Measurements from ENCODE around the gene CHAF1B. TPM values are rescaled to one million over a fixed set of nuclear protein-coding genes. Genes with fewer than 3 reads are reported as not detected.

CHAF1B gene
- total and polyA plus RNA-seq, 3 donors from 2014 or later, result 5.2 to 6.5 (median 6.2) TPM

GRCh38 chr21:36454093-36454531 lies 68.9 kb downstream of the CHAF1B start:
- Histone ChIP-seq H3K27me3 (no peaks in the 10 kb centered on the region), H3K4me3 (no peak overlapping the region), H3K4me1 (peaks cover 19% of the 10 kb centered on the region), H3K9me3 (no peaks in the 10 kb centered on the region), H3K36me3 (ENCODE audit: low read depth, missing control alignments) (no peaks in the 10 kb centered on the region), H3K27ac (no peak overlapping the region)
- TF ChIP-seq CTCF (IDR thresholded peaks at IDR 0.05), result no peak
- no peak for TF ChIP-seq POLR2A (IDR thresholded peaks at IDR 0.05)
- WGBS, 2 donors, result 29 to 41% methylated on average over 4 of the region's 4 CpGs
- DNase-seq, result no peak
- intact Hi-C loops (cut with DNase I; ENCODE audit: low total_unique reads), result no loop called here

GRCh38 chr21:36454706-36455105 lies 69.5 kb downstream of the CHAF1B start:
- intact Hi-C loops (cut with DNase I; ENCODE audit: low total_unique reads), result no loop called here
- WGBS, 2 donors, result 49 to 54% methylated on average over 4 of the region's 4 CpGs
- H3K4me3 ChIP-seq, result no peak overlapping the region
- H3K27ac ChIP-seq, result no peak overlapping the region
- no peaks in the 10 kb centered on the region for H3K36me3 ChIP-seq (ENCODE audit: low read depth, missing control alignments)
- no peaks in the 10 kb centered on the region for H3K9me3 ChIP-seq
- H3K4me1 ChIP-seq, result peaks cover 19% of the 10 kb centered on the region
- no peak for DNase-seq
- no peaks in the 10 kb centered on the region for H3K27me3 ChIP-seq
- no peak for TF ChIP-seq POLR2A (IDR thresholded peaks at IDR 0.05)
- TF ChIP-seq CTCF (IDR thresholded peaks at IDR 0.05), result no peak

- no peak for DNase-seq
- WGBS, 2 donors, result 75 to 91% methylated on average over 7 of the region's 7 CpGs
- Histone ChIP-seq H3K27ac (no peak overlapping the region), H3K9me3 (no peaks in the 10 kb centered on the region), H3K4me1 (peaks cover 20% of the 10 kb centered on the region), H3K4me3 (no peak overlapping the region), H3K36me3 (ENCODE audit: low read depth, missing control alignments) (no peaks in the 10 kb centered on the region), H3K27me3 (no peaks in the 10 kb centered on the region)
- TF ChIP-seq POLR2A (IDR thresholded peaks at IDR 0.05) (no peak), CTCF (IDR thresholded peaks at IDR 0.05) (no peak)
- intact Hi-C loops (cut with DNase I; ENCODE audit: low total_unique reads), result no loop called here
These were observed 71.7 kb downstream of the CHAF1B start for GRCh38 chr21:36456729-36457414.

GRCh38 chr21:36459098-36459497 lies 73.9 kb downstream of the CHAF1B start:
- Histone ChIP-seq H3K27me3 (no peaks in the 10 kb centered on the region), H3K4me1 (peaks cover 18% of the 10 kb centered on the region), H3K27ac (no peak overlapping the region), H3K4me3 (no peak overlapping the region), H3K36me3 (ENCODE audit: low read depth, missing control alignments) (no peaks in the 10 kb centered on the region), H3K9me3 (no peaks in the 10 kb centered on the region)
- intact Hi-C loops (cut with DNase I; ENCODE audit: low total_unique reads), result no loop called here
- TF ChIP-seq CTCF (IDR thresholded peaks at IDR 0.05) (no peak), POLR2A (IDR thresholded peaks at IDR 0.05) (no peak)
- WGBS, 2 donors, result 93 to 98% methylated on average over 6 of the region's 6 CpGs
- DNase-seq, result no peak

- DNase-seq, result no peak
- intact Hi-C loops (cut with DNase I; ENCODE audit: low total_unique reads), result no loop called here
- no peak overlapping the region for H3K27ac ChIP-seq
- no peaks in the 10 kb centered on the region for H3K36me3 ChIP-seq (ENCODE audit: low read depth, missing control alignments)
- TF ChIP-seq POLR2A (IDR thresholded peaks at IDR 0.05), result no peak
- TF ChIP-seq CTCF (IDR thresholded peaks at IDR 0.05), result no peak
- H3K9me3 ChIP-seq, result no peaks in the 10 kb centered on the region
- peaks cover 8% of the 10 kb centered on the region for H3K4me1 ChIP-seq
- WGBS, 2 donors, result 85 to 95% methylated on average over 11 to 16 of the region's 16 CpGs
- no peak overlapping the region for H3K4me3 ChIP-seq
- H3K27me3 ChIP-seq, result no peaks in the 10 kb centered on the region
These were observed 75.7 kb downstream of the CHAF1B start for GRCh38 chr21:36460866-36461265.

Data from testis (tissue), 3 donors.